ENCODE data around the gene LPAR3.

DNA sequence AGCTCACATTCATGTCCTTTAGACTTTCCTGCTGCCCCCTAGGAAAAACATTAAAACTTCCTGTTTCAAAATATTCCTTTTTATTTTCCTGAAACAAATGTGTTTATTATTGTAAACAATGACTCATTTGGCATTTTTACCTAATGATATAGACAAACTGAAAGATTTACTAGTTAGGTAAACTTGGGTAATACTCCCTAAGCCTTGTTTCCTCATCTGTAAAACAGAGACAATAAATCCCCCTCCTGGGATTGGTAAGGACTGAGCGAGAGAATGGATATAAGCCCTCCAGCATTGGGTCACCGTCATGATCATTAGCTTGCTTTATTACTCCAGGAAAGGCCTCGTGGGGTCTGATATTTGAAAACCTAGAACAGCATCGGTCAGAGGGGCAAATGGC is 59.8 kb downstream of the LPAR3 start:
- TF ChIP-seq, protein P1, sequence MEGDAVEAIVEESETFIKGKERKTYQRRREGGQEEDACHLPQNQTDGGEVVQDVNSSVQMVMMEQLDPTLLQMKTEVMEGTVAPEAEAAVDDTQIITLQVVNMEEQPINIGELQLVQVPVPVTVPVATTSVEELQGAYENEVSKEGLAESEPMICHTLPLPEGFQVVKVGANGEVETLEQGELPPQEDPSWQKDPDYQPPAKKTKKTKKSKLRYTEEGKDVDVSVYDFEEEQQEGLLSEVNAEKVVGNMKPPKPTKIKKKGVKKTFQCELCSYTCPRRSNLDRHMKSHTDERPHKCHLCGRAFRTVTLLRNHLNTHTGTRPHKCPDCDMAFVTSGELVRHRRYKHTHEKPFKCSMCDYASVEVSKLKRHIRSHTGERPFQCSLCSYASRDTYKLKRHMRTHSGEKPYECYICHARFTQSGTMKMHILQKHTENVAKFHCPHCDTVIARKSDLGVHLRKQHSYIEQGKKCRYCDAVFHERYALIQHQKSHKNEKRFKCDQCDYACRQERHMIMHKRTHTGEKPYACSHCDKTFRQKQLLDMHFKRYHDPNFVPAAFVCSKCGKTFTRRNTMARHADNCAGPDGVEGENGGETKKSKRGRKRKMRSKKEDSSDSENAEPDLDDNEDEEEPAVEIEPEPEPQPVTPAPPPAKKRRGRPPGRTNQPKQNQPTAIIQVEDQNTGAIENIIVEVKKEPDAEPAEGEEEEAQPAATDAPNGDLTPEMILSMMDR (conservative IDR thresholded peaks at IDR 0.05): no peak; the same call in 1 of the 2 replicates
- no peak for TF ChIP-seq EZH2 (IDR thresholded peaks at IDR 0.05; ENCODE audit: low read depth)

Measured in PC-9 (cell line).